ENCODE data around the gene RNPS1.

The RNPS1 gene

GRCh38 chr16:2213817-2214718, 53.9 kb downstream of the RNPS1 start:
- 1% methylated on average over 98 of the region's 98 CpGs for WGBS, 2 experiments
- Histone ChIP-seq H3K4me3 (ENCODE audit: insufficient read depth, low read depth, low read length) (peak overlapping the region; percentile 88), H3K9me3 (ENCODE audit: control insufficient read depth, low read length) (no peaks in the 10 kb centered on the region), H3K36me3 (ENCODE audit: control insufficient read depth, insufficient read depth, low read length) (peaks cover 8% of the 10 kb centered on the region), H3K4me1 (ENCODE audit: control insufficient read depth, insufficient read depth, low read length) (peaks cover 12% of the 10 kb centered on the region), H3K27me3 (ENCODE audit: control insufficient read depth, insufficient read depth, low read length, poor library complexity, severe bottlenecking) (no peaks in the 10 kb centered on the region), H3K27ac (ENCODE audit: insufficient read depth, low read depth, low read length, poor library complexity, severe bottlenecking) (peak overlapping the region; percentile 47)

- H3K4me3 ChIP-seq (ENCODE audit: insufficient read depth, low read depth, low read length) = peak overlapping the region; percentile 88
- H3K27me3 ChIP-seq (ENCODE audit: control insufficient read depth, insufficient read depth, low read length, poor library complexity, severe bottlenecking) = no peaks in the 10 kb centered on the region
- 89 to 90% methylated on average over 19 of the region's 19 CpGs for WGBS, 2 experiments
- peaks cover 12% of the 10 kb centered on the region for H3K4me1 ChIP-seq (ENCODE audit: control insufficient read depth, insufficient read depth, low read length)
- H3K27ac ChIP-seq (ENCODE audit: insufficient read depth, low read depth, low read length, poor library complexity, severe bottlenecking) = no peak overlapping the region
- peaks cover 19% of the 10 kb centered on the region for H3K36me3 ChIP-seq (ENCODE audit: control insufficient read depth, insufficient read depth, low read length)
- no peaks in the 10 kb centered on the region for H3K9me3 ChIP-seq (ENCODE audit: control insufficient read depth, low read length)
Observed at GRCh38 chr16:2212362-2213324, 55.3 kb downstream of the RNPS1 start.

GRCh38 chr16:2211923-2212347, 56.0 kb downstream of the RNPS1 start:
- H3K36me3 ChIP-seq (ENCODE audit: control insufficient read depth, insufficient read depth, low read length) = peaks cover 25% of the 10 kb centered on the region
- no peaks in the 10 kb centered on the region for H3K9me3 ChIP-seq (ENCODE audit: control insufficient read depth, low read length)
- H3K4me1 ChIP-seq (ENCODE audit: control insufficient read depth, insufficient read depth, low read length) = peaks cover 12% of the 10 kb centered on the region
- H3K4me3 ChIP-seq (ENCODE audit: insufficient read depth, low read depth, low read length) = no peak overlapping the region
- H3K27me3 ChIP-seq (ENCODE audit: control insufficient read depth, insufficient read depth, low read length, poor library complexity, severe bottlenecking) = no peaks in the 10 kb centered on the region
- H3K27ac ChIP-seq (ENCODE audit: insufficient read depth, low read depth, low read length, poor library complexity, severe bottlenecking) = no peak overlapping the region
- WGBS, 2 experiments = 90 to 91% methylated on average over 11 of the region's 11 CpGs

GRCh38 chr16:2210386-2211365, 57.2 kb downstream of the RNPS1 start, which contains the start of gene BRICD5:
BRICD5 (minus strand) TSS chr16:2210863; CDS start chr16:2210833, 30 bp downstream.
- 87 to 89% methylated on average over 24 of the region's 24 CpGs for WGBS, 2 experiments
- Histone ChIP-seq H3K36me3 (ENCODE audit: control insufficient read depth, insufficient read depth, low read length) (peaks cover 28% of the 10 kb centered on the region), H3K4me3 (ENCODE audit: insufficient read depth, low read depth, low read length) (no peak within 1 kb of the TSS), H3K27ac (ENCODE audit: insufficient read depth, low read depth, low read length, poor library complexity, severe bottlenecking) (no peak within 1 kb of the TSS), H3K27me3 (ENCODE audit: control insufficient read depth, insufficient read depth, low read length, poor library complexity, severe bottlenecking) (no peaks in the 10 kb centered on the region), H3K4me1 (ENCODE audit: control insufficient read depth, insufficient read depth, low read length) (peaks cover 12% of the 10 kb centered on the region), H3K9me3 (ENCODE audit: control insufficient read depth, low read length) (no peaks in the 10 kb centered on the region)

- no peak overlapping the region for H3K27ac ChIP-seq (ENCODE audit: insufficient read depth, low read depth, low read length, poor library complexity, severe bottlenecking)
- H3K4me3 ChIP-seq (ENCODE audit: insufficient read depth, low read depth, low read length) = no peak overlapping the region
- peaks cover 12% of the 10 kb centered on the region for H3K4me1 ChIP-seq (ENCODE audit: control insufficient read depth, insufficient read depth, low read length)
- 93 to 95% methylated on average over 17 of the region's 17 CpGs for WGBS, 2 experiments
- no peaks in the 10 kb centered on the region for H3K9me3 ChIP-seq (ENCODE audit: control insufficient read depth, low read length)
- no peaks in the 10 kb centered on the region for H3K27me3 ChIP-seq (ENCODE audit: control insufficient read depth, insufficient read depth, low read length, poor library complexity, severe bottlenecking)
- peaks cover 28% of the 10 kb centered on the region for H3K36me3 ChIP-seq (ENCODE audit: control insufficient read depth, insufficient read depth, low read length)
Observed at GRCh38 chr16:2210009-2210332, 58.0 kb downstream of the RNPS1 start.

- Histone ChIP-seq H3K27ac (ENCODE audit: insufficient read depth, low read depth, low read length, poor library complexity, severe bottlenecking) (no peak overlapping the region), H3K4me3 (ENCODE audit: insufficient read depth, low read depth, low read length) (no peak overlapping the region), H3K9me3 (ENCODE audit: control insufficient read depth, low read length) (no peaks in the 10 kb centered on the region), H3K36me3 (ENCODE audit: control insufficient read depth, insufficient read depth, low read length) (peaks cover 28% of the 10 kb centered on the region), H3K27me3 (ENCODE audit: control insufficient read depth, insufficient read depth, low read length, poor library complexity, severe bottlenecking) (no peaks in the 10 kb centered on the region), H3K4me1 (ENCODE audit: control insufficient read depth, insufficient read depth, low read length) (peaks cover 12% of the 10 kb centered on the region)
- 95 to 96% methylated on average over 29 of the region's 29 CpGs for WGBS, 2 experiments
Observed at GRCh38 chr16:2209258-2210008, 58.5 kb downstream of the RNPS1 start.

- WGBS, 2 experiments = 96% methylated on average over 9 of the region's 9 CpGs
- Histone ChIP-seq H3K4me3 (ENCODE audit: insufficient read depth, low read depth, low read length) (no peak overlapping the region), H3K4me1 (ENCODE audit: control insufficient read depth, insufficient read depth, low read length) (peaks cover 12% of the 10 kb centered on the region), H3K27ac (ENCODE audit: insufficient read depth, low read depth, low read length, poor library complexity, severe bottlenecking) (no peak overlapping the region), H3K36me3 (ENCODE audit: control insufficient read depth, insufficient read depth, low read length) (peaks cover 28% of the 10 kb centered on the region), H3K27me3 (ENCODE audit: control insufficient read depth, insufficient read depth, low read length, poor library complexity, severe bottlenecking) (no peaks in the 10 kb centered on the region), H3K9me3 (ENCODE audit: control insufficient read depth, low read length) (no peaks in the 10 kb centered on the region)
Observed at GRCh38 chr16:2208772-2209171, 59.2 kb downstream of the RNPS1 start.

GRCh38 chr16:2208308-2208707, 59.6 kb downstream of the RNPS1 start:
- H3K4me3 ChIP-seq (ENCODE audit: insufficient read depth, low read depth, low read length) = no peak overlapping the region
- peaks cover 28% of the 10 kb centered on the region for H3K36me3 ChIP-seq (ENCODE audit: control insufficient read depth, insufficient read depth, low read length)

GRCh38 chr16:2207872-2208271, 60.1 kb downstream of the RNPS1 start:
- WGBS, 2 experiments = 95% methylated on average over 9 of the region's 9 CpGs
- no peak overlapping the region for H3K4me3 ChIP-seq (ENCODE audit: insufficient read depth, low read depth, low read length)

More at GRCh38 chr16:2208308-2208707, 59.6 kb downstream of the RNPS1 start:
- H3K4me1 ChIP-seq (ENCODE audit: control insufficient read depth, insufficient read depth, low read length) = peaks cover 8% of the 10 kb centered on the region
- no peaks in the 10 kb centered on the region for H3K27me3 ChIP-seq (ENCODE audit: control insufficient read depth, insufficient read depth, low read length, poor library complexity, severe bottlenecking)
- H3K9me3 ChIP-seq (ENCODE audit: control insufficient read depth, low read length) = no peaks in the 10 kb centered on the region
- 95 to 96% methylated on average over 23 of the region's 23 CpGs for WGBS, 2 experiments
- H3K27ac ChIP-seq (ENCODE audit: insufficient read depth, low read depth, low read length, poor library complexity, severe bottlenecking) = no peak overlapping the region

More at GRCh38 chr16:2207872-2208271, 60.1 kb downstream of the RNPS1 start:
- no peaks in the 10 kb centered on the region for H3K9me3 ChIP-seq (ENCODE audit: control insufficient read depth, low read length)
- H3K36me3 ChIP-seq (ENCODE audit: control insufficient read depth, insufficient read depth, low read length) = peaks cover 28% of the 10 kb centered on the region
- no peak overlapping the region for H3K27ac ChIP-seq (ENCODE audit: insufficient read depth, low read depth, low read length, poor library complexity, severe bottlenecking)
- H3K4me1 ChIP-seq (ENCODE audit: control insufficient read depth, insufficient read depth, low read length) = peaks cover 4% of the 10 kb centered on the region
- no peaks in the 10 kb centered on the region for H3K27me3 ChIP-seq (ENCODE audit: control insufficient read depth, insufficient read depth, low read length, poor library complexity, severe bottlenecking)

All from ectodermal cell (in vitro differentiated cells).